Neural cell (in vitro differentiated cells): Measurements from ENCODE around the gene SLC7A14. TPM values are rescaled to one million over a fixed set of nuclear protein-coding genes. Genes with fewer than 3 reads are reported as not detected.

Experiments used
- H2AFZ ChIP-seq: fragments of 200-600, 300-800 bp; sonication (generic), shearing (Covaris generic); 2 replicates; pipeline ENCODE4 v1.6.0; 2014; ENCODE audit warnings: low read depth, mild to moderate bottlenecking, antibody characterized with exemption, low read length, moderate library complexity
- H3F3A ChIP-seq: fragments of 200-600 bp; shearing (Covaris generic); 2 replicates; pipeline ENCODE4 v1.6.1; 2016; ENCODE audit warnings: mild to moderate bottlenecking, moderate library complexity, mixed read lengths, antibody characterized with exemption, low read length; ENCODE audit not compliant: insufficient read depth, poor library complexity, severe bottlenecking
- H3K27ac ChIP-seq: fragments of 200-600, 300-800 bp; sonication (generic), shearing (Covaris generic); 2 replicates; pipeline ENCODE4 v1.5.1; 2014; ENCODE audit warnings: mild to moderate bottlenecking, low read length, moderate library complexity
- H3K27me3 ChIP-seq: fragments of 300-800, 200-600 bp; sonication (generic), shearing (Covaris generic); 2 replicates; pipeline ENCODE4 v1.6.0; 2014; ENCODE audit warnings: mild to moderate bottlenecking, low read depth, low read length, moderate library complexity; ENCODE audit not compliant: insufficient read depth
- H3K36me3 ChIP-seq: fragments of 300-800, 200-600 bp; sonication (generic), shearing (Covaris generic); 2 replicates; pipeline ENCODE4 v1.5.1; 2014; ENCODE audit warnings: mild to moderate bottlenecking, antibody characterized with exemption, low read length, moderate library complexity; ENCODE audit not compliant: insufficient read depth
- H3K4me2 ChIP-seq: fragments of 300-800, 200-600 bp; sonication (generic), shearing (Covaris generic); 2 replicates; pipeline ENCODE4 v1.6.0; 2014; ENCODE audit warnings: mild to moderate bottlenecking, low read length
- H3K4me3 ChIP-seq: fragments of 300-800, 200-600 bp; sonication (generic), shearing (Covaris generic); 2 replicates; pipeline ENCODE4 v1.5.1; 2014; ENCODE audit warnings: mild to moderate bottlenecking, low read length, moderate library complexity
- H3K79me2 ChIP-seq: fragments of 200-600 bp; shearing (Covaris generic); replicated peaks from 2 replicates; pipeline ENCODE4 v1.6.0; 2014; ENCODE audit warnings: mild to moderate bottlenecking, low read length, moderate library complexity; ENCODE audit not compliant: insufficient read depth
- H3K9ac ChIP-seq: fragments of 300-800, 200-600 bp; sonication (generic), shearing (Covaris generic); 2 replicates; pipeline ENCODE4 v1.6.1; 2016; ENCODE audit warnings: mild to moderate bottlenecking, low read length, mixed read lengths
- H3K9me2 ChIP-seq: fragments of 200-600 bp; shearing (Covaris generic); 2 replicates; pipeline ENCODE4 v1.6.1; 2016; ENCODE audit warnings: mild to moderate bottlenecking, low read length, mixed read lengths; ENCODE audit not compliant: insufficient read depth
- H3K9me3 ChIP-seq: fragments of 200-600, 300-800 bp; sonication (generic), shearing (Covaris generic); 2 replicates; pipeline ENCODE4 v1.6.1; 2016; ENCODE audit warnings: mild to moderate bottlenecking, mixed run types, low read length, moderate library complexity, mixed read lengths
- H4K20me1 ChIP-seq: fragments of 200-600 bp; shearing (Covaris generic); 2 replicates; pipeline ENCODE4 v1.6.1; 2016; ENCODE audit warnings: mild to moderate bottlenecking, mixed run types; ENCODE audit not compliant: insufficient read depth
- CTCF ChIP-seq: fragments of 450-650 bp; IDR thresholded peaks from 2 replicates; pipeline ENCODE4 v1.5.1; 2014; ENCODE audit warnings: antibody characterized with exemption, mild to moderate bottlenecking, moderate library complexity; ENCODE audit not compliant: poor library complexity, severe bottlenecking
- EP300 ChIP-seq: fragments of 450-650 bp; conservative IDR thresholded peaks from 2 replicates; pipeline ENCODE4 v1.6.1; 2014; ENCODE audit warnings: antibody characterized with exemption, mild to moderate bottlenecking, moderate library complexity; ENCODE audit not compliant: poor library complexity, severe bottlenecking
- EZH2 ChIP-seq: fragments of 200-600, 300-800 bp; shearing (Covaris generic), sonication (generic); IDR thresholded peaks from 2 replicates; pipeline ENCODE4 v1.6.1; 2014; ENCODE audit warnings: antibody characterized with exemption, low read length, borderline replicate concordance, mild to moderate bottlenecking; ENCODE audit not compliant: insufficient read depth, poor library complexity, severe bottlenecking
- MXI1 ChIP-seq: fragments of 450-650 bp; conservative IDR thresholded peaks from 2 replicates; pipeline ENCODE4 v1.6.1; 2014; ENCODE audit warnings: antibody characterized with exemption, mild to moderate bottlenecking; ENCODE audit not compliant: poor library complexity, severe bottlenecking
- POLR2AphosphoS5 ChIP-seq: IDR thresholded peaks from 2 replicates; pipeline ENCODE4 v1.6.1; 2012
- RAD21 ChIP-seq: fragments of 450-650 bp; conservative IDR thresholded peaks from 2 replicates; pipeline ENCODE4 v1.6.1; 2014; ENCODE audit warnings: antibody characterized with exemption, mild to moderate bottlenecking, moderate library complexity
- REST ChIP-seq: IDR thresholded peaks from 2 replicates; pipeline ENCODE4 v1.6.1; 2012; ENCODE audit warnings: borderline replicate concordance
- SMC3 ChIP-seq: fragments of 450-650 bp; conservative IDR thresholded peaks from 2 replicates; pipeline ENCODE4 v1.6.1; 2014; ENCODE audit warnings: antibody characterized with exemption, mild to moderate bottlenecking, moderate library complexity; ENCODE audit not compliant: poor library complexity
- TAF1 ChIP-seq: IDR thresholded peaks from 2 replicates; pipeline ENCODE4 v1.6.1; 2012; ENCODE audit warnings: low read depth
- polyA plus RNA-seq: library from polyadenylated mRNA; depleted of rRNA; stranded (reverse); fragments of >200 nt; gene quantifications from 2 replicates; pipeline ENCODE4 v1.2.3, GENCODE V29; 2014

The SLC7A14 gene
- polyA plus RNA-seq, 1 donor from 2014 or later, result 5.1 TPM

- Histone ChIP-seq H2AFZ (no peak overlapping the region), H3K36me3 (no peaks in the 10 kb centered on the region), H3K79me2 (no peaks in the 10 kb centered on the region), H4K20me1 (no peaks in the 10 kb centered on the region), H3K9me3 (no peaks in the 10 kb centered on the region), H3F3A (no peaks in the 10 kb centered on the region), H3K9ac (no peak overlapping the region), H3K4me3 (no peak overlapping the region), H3K27ac (no peak overlapping the region), H3K9me2 (no peaks in the 10 kb centered on the region), H3K27me3 (no peaks in the 10 kb centered on the region), H3K4me2 (no peak overlapping the region)
- TF ChIP-seq SMC3 (no peak), EP300 (no peak), CTCF (no peak), EZH2 (no peak), TAF1 (no peak), POLR2AphosphoS5 (no peak), REST (no peak), RAD21 (no peak), MXI1 (no peak)
These were observed 118.9 kb downstream of the SLC7A14 start for GRCh38 chr3:170467007-170467406.

- H3K36me3 ChIP-seq, result no peaks in the 10 kb centered on the region
- H3F3A ChIP-seq, result no peaks in the 10 kb centered on the region
- no peaks in the 10 kb centered on the region for H3K9me3 ChIP-seq
- H3K27ac ChIP-seq, result no peak overlapping the region
- H3K27me3 ChIP-seq, result no peaks in the 10 kb centered on the region
- no peak overlapping the region for H2AFZ ChIP-seq
- H3K4me2 ChIP-seq, result no peak overlapping the region
- no peak overlapping the region for H3K4me3 ChIP-seq
- TF ChIP-seq CTCF, result no peak
- no peak for TF ChIP-seq REST
- TF ChIP-seq EP300, result no peak
- TF ChIP-seq EZH2, result no peak
- TF ChIP-seq MXI1, result no peak
- TF ChIP-seq TAF1, result no peak
- no peak for TF ChIP-seq RAD21
- no peak for TF ChIP-seq SMC3
- TF ChIP-seq POLR2AphosphoS5, result no peak
- H3K79me2 ChIP-seq, result no peaks in the 10 kb centered on the region
- no peak overlapping the region for H3K9ac ChIP-seq
- H4K20me1 ChIP-seq, result no peaks in the 10 kb centered on the region
- H3K9me2 ChIP-seq, result no peaks in the 10 kb centered on the region
These were observed 119.9 kb downstream of the SLC7A14 start for GRCh38 chr3:170465955-170466354.
